Measurements from ENCODE around the gene ADSS1.

ADSS1 gene

GRCh38 chr14:104734051-104734587, 10.1 kb downstream of the ADSS1 start:
- no peak for DNase-seq (ENCODE audit: low read depth, low spot score)

- no peak for DNase-seq (ENCODE audit: low read depth, low spot score)
Measured at GRCh38 chr14:104734601-104734990, 10.6 kb downstream of the ADSS1 start.

- DNase-seq (ENCODE audit: low read depth, low spot score), result no peak
Measured at GRCh38 chr14:104734991-104735779, 11.2 kb downstream of the ADSS1 start.

GRCh38 chr14:104735830-104736642, 12.0 kb downstream of the ADSS1 start:
- DNase-seq (ENCODE audit: low read depth, low spot score), result peak; percentile 23

GRCh38 chr14:104738375-104739019, 14.5 kb downstream of the ADSS1 start:
- DNase-seq (ENCODE audit: low read depth, low spot score), result no peak

- DNase-seq (ENCODE audit: low read depth, low spot score), result no peak
Measured at GRCh38 chr14:104739026-104739425, 15.0 kb downstream of the ADSS1 start.

- no peak for DNase-seq (ENCODE audit: low read depth, low spot score)
Measured at GRCh38 chr14:104739546-104740516, 15.8 kb downstream of the ADSS1 start.

GRCh38 chr14:104741108-104741802, 17.2 kb downstream of the ADSS1 start:
- no peak for DNase-seq (ENCODE audit: low read depth, low spot score)

GRCh38 chr14:104741803-104742251, 17.8 kb downstream of the ADSS1 start:
- no peak for DNase-seq (ENCODE audit: low read depth, low spot score)

GRCh38 chr14:104742586-104743455, 18.8 kb downstream of the ADSS1 start:
- DNase-seq (ENCODE audit: low read depth, low spot score), result no peak

- no peak for DNase-seq (ENCODE audit: low read depth, low spot score)
Measured at GRCh38 chr14:104743461-104744380, 19.7 kb downstream of the ADSS1 start.

- DNase-seq (ENCODE audit: low read depth, low spot score), result no peak
Measured at GRCh38 chr14:104744484-104744883, 20.5 kb downstream of the ADSS1 start.

GRCh38 chr14:104745431-104745830, 21.4 kb downstream of the ADSS1 start:
- DNase-seq (ENCODE audit: low read depth, low spot score), result no peak

GRCh38 chr14:104746071-104746545, 22.1 kb downstream of the ADSS1 start:
- no peak for DNase-seq (ENCODE audit: low read depth, low spot score)

GRCh38 chr14:104746934-104747481, 23.0 kb downstream of the ADSS1 start:
- DNase-seq (ENCODE audit: low read depth, low spot score), result no peak

- peak; percentile 71 for DNase-seq (ENCODE audit: low read depth, low spot score)
Measured at GRCh38 chr14:104747876-104748275, 23.8 kb downstream of the ADSS1 start.

- DNase-seq (ENCODE audit: low read depth, low spot score), result peak; percentile 83
Measured at GRCh38 chr14:104749111-104749649, 25.2 kb downstream of the ADSS1 start.
